Endothelial cell of hepatic sinusoid (primary cell): ENCODE results near the gene RTP5.
"Not testable (repeated sequence)": the region's sequence is repeated elsewhere in the genome, so short reads cannot be mapped to it uniquely, and the experiment has no call there.

Experiments
- in situ Hi-C: cut with HindIII; loops from 2 replicates; pipeline ENCODE4 v1.10.0; 2017; ENCODE audit warnings: low sequenced_read_pairs

The RTP5 gene

GRCh38 chr2:241900251-241901017 lies 30.9 kb downstream of the RTP5 start:
- in situ Hi-C loops, result no loop called here

- in situ Hi-C loops, result no loop called here
These were observed 31.5 kb downstream of the RTP5 start for GRCh38 chr2:241901018-241901380.

GRCh38 chr2:241901500-241902351 lies 32.2 kb downstream of the RTP5 start:
- in situ Hi-C loops, result no loop called here

GRCh38 chr2:241902357-241902991 lies 32.9 kb downstream of the RTP5 start:
- in situ Hi-C loops, result no loop called here

- in situ Hi-C loops, result no loop called here
These were observed 33.8 kb downstream of the RTP5 start for GRCh38 chr2:241903121-241904010.

GRCh38 chr2:241904011-241904718 lies 34.6 kb downstream of the RTP5 start:
- in situ Hi-C loops, result no loop called here

GRCh38 chr2:241904791-241905710 lies 35.5 kb downstream of the RTP5 start:
- in situ Hi-C loops, result no loop called here

GRCh38 chr2:241905716-241906377 lies 36.3 kb downstream of the RTP5 start:
- in situ Hi-C loops, result no loop called here

GRCh38 chr2:241906378-241906770 lies 36.8 kb downstream of the RTP5 start:
- in situ Hi-C loops, result not testable (repeated sequence)

GRCh38 chr2:241906826-241907570 lies 37.5 kb downstream of the RTP5 start:
- in situ Hi-C loops, result no loop called here

- in situ Hi-C loops, result not testable (repeated sequence)
These were observed 38.3 kb downstream of the RTP5 start for GRCh38 chr2:241907831-241908230.

GRCh38 chr2:241908686-241909420 lies 39.3 kb downstream of the RTP5 start:
- in situ Hi-C loops, result no loop called here

- in situ Hi-C loops, result no loop called here
These were observed 40.2 kb downstream of the RTP5 start for GRCh38 chr2:241909769-241910168.

- in situ Hi-C loops, result no loop called here
These were observed 41.3 kb downstream of the RTP5 start for GRCh38 chr2:241910604-241911520.

GRCh38 chr2:241911551-241911950 lies 42.0 kb downstream of the RTP5 start:
- in situ Hi-C loops, result no loop called here

- in situ Hi-C loops, result no loop called here
These were observed 42.6 kb downstream of the RTP5 start for GRCh38 chr2:241912021-241912555.
